SK-N-SH (cell line): ENCODE data around the gene TSC22D1. TPM values are rescaled to one million over a fixed set of nuclear protein-coding genes. Genes with fewer than 3 reads are reported as not detected.

Experiments
- CTCF ChIA-PET: fragments of 300-600, 350-600 bp; formaldehyde crosslinking; extraction: SDS; loops from one replicate; lab custom pipeline; 2021; lab: Yijun Ruan, JAX
- POLR2A ChIA-PET: fragments of 350-600 bp; sonication (Branson Sonifier 250); formaldehyde crosslinking; extraction: SDS; loops from one replicate; lab custom pipeline; 2020; ENCODE audit warnings: antibody characterized with exemption, inconsistent platforms; lab: Yijun Ruan, JAX
- DNase-seq: peaks from one replicate; pipeline ENCODE4 v3.0.0; 2012
- H2AFZ ChIP-seq: fragments of 200-600 bp; sonication (generic); 2 replicates; pipeline ENCODE4 v1.8.1; 2016; ENCODE audit warnings: antibody characterized with exemption, mild to moderate bottlenecking, low read depth
- H3F3A ChIP-seq: fragments of 200-600 bp; sonication (generic); replicated peaks from 2 replicates; pipeline ENCODE3; 2016; ENCODE audit warnings: antibody characterized with exemption, mild to moderate bottlenecking; ENCODE audit not compliant: insufficient read depth
- H3K27ac ChIP-seq, 2 experiments: fragments of 200-500 bp in 1 of 2; fragments of 200-600 bp in 1 of 2; sonication (Bioruptor generic) in 1 of 2; sonication (generic), shearing (Covaris generic) in 1 of 2; 2 replicates each; pipeline versions ENCODE4 v1.5.1 to v1.6.1; 2014 to 2016; ENCODE audit warnings: low read depth in 2 of 2, inconsistent platforms in 1 of 2, low read length in 1 of 2, mild to moderate bottlenecking in 1 of 2, mixed read lengths in 1 of 2
- H3K27me3 ChIP-seq: fragments of 200-600 bp; sonication (generic), shearing (Covaris generic); 2 replicates; pipeline ENCODE4 v1.6.1; 2016; ENCODE audit warnings: mixed run types; ENCODE audit not compliant: insufficient read depth
- H3K36me3 ChIP-seq, 2 experiments: fragments of 200-500 bp in 1 of 2; fragments of 200-600 bp in 1 of 2; sonication (Bioruptor generic) in 1 of 2; sonication (generic) in 1 of 2; replicated peaks in 1 of 2; 2 replicates each; pipeline versions ENCODE3 to v1.5.1; 2014 to 2016; ENCODE audit warnings: low read length in 1 of 2, mild to moderate bottlenecking in 1 of 2; ENCODE audit not compliant: insufficient read depth in 2 of 2, control insufficient read depth in 1 of 2
- H3K4me1 ChIP-seq, 2 experiments: fragments of 200-500 bp in 1 of 2; fragments of 200-600 bp in 1 of 2; sonication (Bioruptor generic) in 1 of 2; sonication (generic), shearing (Covaris generic) in 1 of 2; 2 replicates each; pipeline versions ENCODE4 v1.5.1 to v1.6.1; 2014 to 2016; ENCODE audit warnings: low read depth in 1 of 2, low read length in 1 of 2, mixed run types in 1 of 2; ENCODE audit not compliant: insufficient read depth in 2 of 2, control insufficient read depth in 1 of 2
- H3K4me2 ChIP-seq: fragments of 200-600 bp; sonication (generic), shearing (Covaris generic); 2 replicates; pipeline ENCODE4 v1.6.1; 2017; ENCODE audit warnings: mixed run types
- H3K4me3 ChIP-seq, 2 experiments: fragments of 200-500 bp in 1 of 2; fragments of 200-600 bp in 1 of 2; sonication (Bioruptor generic) in 1 of 2; sonication (generic), shearing (Covaris generic) in 1 of 2; 2 replicates each; pipeline versions ENCODE4 v1.5.1 to v1.8.1; 2014 to 2016; ENCODE audit warnings: low read depth in 2 of 2, inconsistent platforms in 1 of 2, low read length in 1 of 2, mild to moderate bottlenecking in 1 of 2, mixed read lengths in 1 of 2, moderate library complexity in 1 of 2
- H3K79me2 ChIP-seq: fragments of 200-600 bp; sonication (generic); 2 replicates; pipeline ENCODE4 v1.8.1; 2017; ENCODE audit warnings: mild to moderate bottlenecking; ENCODE audit not compliant: insufficient read depth
- H3K9ac ChIP-seq: fragments of 200-600 bp; sonication (generic); 2 replicates; pipeline ENCODE4 v1.6.1; 2017; ENCODE audit warnings: mixed run types
- H3K9me2 ChIP-seq: fragments of 200-600 bp; sonication (generic); 2 replicates; pipeline ENCODE4 v1.6.1; 2017; ENCODE audit warnings: mixed run types
- H3K9me3 ChIP-seq: fragments of 200-600 bp; sonication (generic); 2 replicates; pipeline ENCODE4 v1.6.1; 2017; ENCODE audit warnings: mixed run types, mild to moderate bottlenecking, moderate library complexity
- H4K20me1 ChIP-seq: fragments of 200-600 bp; sonication (generic); 2 replicates; pipeline ENCODE4 v1.6.1; 2017; ENCODE audit warnings: mild to moderate bottlenecking, mixed run types; ENCODE audit not compliant: insufficient read depth
- EP300 ChIP-seq, 2 experiments: IDR thresholded peaks; 2 replicates each; pipeline versions ENCODE4 v1.4.0 to v1.6.1; 2012; ENCODE audit warnings: borderline replicate concordance in 1 of 2, low read depth in 1 of 2, low read length in 1 of 2
- EZH2phosphoT487 ChIP-seq: fragments of 200-600 bp; sonication (generic); IDR thresholded peaks from 2 replicates; pipeline ENCODE4 v1.6.1; 2017; ENCODE audit warnings: low read depth, mixed run types, mild to moderate bottlenecking, antibody characterized with exemption, moderate library complexity, borderline replicate concordance
- FOXJ3 ChIP-seq: sonication (generic); formaldehyde crosslinking; IDR thresholded peaks from 2 replicates; pipeline ENCODE4 v1.5.1; 2020; ENCODE audit warnings: mild to moderate bottlenecking, missing genetic modification reagents
- FOXM1 ChIP-seq: IDR thresholded peaks from 2 replicates; pipeline ENCODE4 v1.4.0; 2012; ENCODE audit warnings: low read depth, mild to moderate bottlenecking
- IRF3 ChIP-seq: fragments of 150-350 bp; IDR thresholded peaks from 2 replicates; pipeline ENCODE4 v1.6.1; 2016; ENCODE audit warnings: mild to moderate bottlenecking, low read depth, low read length
- JUND ChIP-seq: IDR thresholded peaks from 2 replicates; pipeline ENCODE4 v1.4.0; 2012
- MAX ChIP-seq: IDR thresholded peaks from 2 replicates; pipeline ENCODE4 v1.4.0; 2012; ENCODE audit warnings: low read depth
- PBX3 ChIP-seq: IDR thresholded peaks from 2 replicates; pipeline ENCODE4; 2012
- POLR2AphosphoS5 ChIP-seq: IDR thresholded peaks from 2 replicates; pipeline ENCODE4 v1.6.1; 2012; ENCODE audit warnings: low read depth, low read length
- RAD21 ChIP-seq: IDR thresholded peaks from 2 replicates; pipeline ENCODE4 v1.6.1; 2012; ENCODE audit warnings: mild to moderate bottlenecking, low read length
- RCOR1 ChIP-seq: fragments of 150-350 bp; IDR thresholded peaks from 2 replicates; pipeline ENCODE4 v1.6.1; 2017; ENCODE audit warnings: antibody characterized with exemption, low read length
- REST ChIP-seq: IDR thresholded peaks from 2 replicates; pipeline ENCODE4 v1.6.1; 2012; ENCODE audit warnings: mild to moderate bottlenecking, low read depth, low read length, moderate library complexity
- RFX5 ChIP-seq: IDR thresholded peaks from 2 replicates; pipeline ENCODE4 v1.6.1; 2012; ENCODE audit warnings: mild to moderate bottlenecking, improper control_type of control experiment, low read length
- RXRA ChIP-seq: IDR thresholded peaks from 2 replicates; pipeline ENCODE4 v1.4.0; 2012; ENCODE audit warnings: low read depth, mild to moderate bottlenecking, borderline replicate concordance
- SMC3 ChIP-seq: IDR thresholded peaks from 2 replicates; pipeline ENCODE4 v1.6.1; 2012; ENCODE audit warnings: low read depth, low read length, improper control_type of control experiment
- TAF1 ChIP-seq: IDR thresholded peaks from 2 replicates; pipeline ENCODE4 v1.6.1; 2012; ENCODE audit warnings: low read depth, mild to moderate bottlenecking, low read length, moderate library complexity, borderline replicate concordance
- TCF12 ChIP-seq: IDR thresholded peaks from 2 replicates; pipeline ENCODE4 v1.4.0; 2012
- TEAD4 ChIP-seq: IDR thresholded peaks from 2 replicates; pipeline ENCODE4 v1.4.0; 2012; ENCODE audit warnings: mild to moderate bottlenecking, borderline replicate concordance; ENCODE audit not compliant: insufficient read depth
- USF1 ChIP-seq: IDR thresholded peaks from 2 replicates; pipeline ENCODE4 v1.4.0; 2012; ENCODE audit warnings: low read depth, borderline replicate concordance
- YY1 ChIP-seq: IDR thresholded peaks from 2 replicates; pipeline ENCODE4 v1.4.0; 2012; ENCODE audit warnings: low read depth, mild to moderate bottlenecking
- ZBTB33 ChIP-seq: IDR thresholded peaks from 2 replicates; pipeline ENCODE4 v1.4.0; 2012; ENCODE audit warnings: low read depth, borderline replicate concordance
- WGBS: methylation state at CpG from one replicate; pipeline ENCODE4 v1.1.6; 2017; ENCODE audit warnings: low lambda C conversion rate; 5-methylcytosine and 5-hydroxymethylcytosine counted together
- polyA plus RNA-seq, 3 experiments: library from polyadenylated mRNA; depleted of rRNA; stranded (reverse); fragments of >200 nt; gene quantifications; 2 replicates each; pipeline ENCODE4 v1.2.3, GENCODE V29; 2012

TSC22D1 gene
- polyA plus RNA-seq, 1 of the 3 experiments (the other 2 are of a cell fraction) = 137 TPM

GRCh38 chr13:44409595-44409994 lies 166.5 kb downstream of the TSC22D1 start:
- TF ChIP-seq RCOR1 (no peak), RXRA (no peak), EP300 (IDR thresholded peaks at IDR 0.05; ENCODE audit: borderline replicate concordance in 1 of 2, low read depth in 1 of 2, low read length in 1 of 2) (no peak), IRF3 (no peak), RFX5 (no peak), TEAD4 (no peak), YY1 (no peak), MAX (no peak), FOXJ3 (CRISPR knock-in tag) (no peak), SMC3 (no peak), POLR2AphosphoS5 (no peak), USF1 (no peak), PBX3 (no peak), FOXM1 (no peak)
- ChIA-PET CTCF (interaction anchor here (1.4 kb wide), 1 partner anchor 11 kb away, joined by 4 read pairs; no protein-coding TSS in a partner anchor), POLR2A (no interaction called here)
- Histone ChIP-seq H3F3A (no peaks in the 10 kb centered on the region), H2AFZ (no peak overlapping the region), H3K79me2 (no peaks in the 10 kb centered on the region), H3K36me3 (no peaks in the 10 kb centered on the region), H3K9ac (no peak overlapping the region), H3K4me1 (peaks cover 0 to 12% of the 10 kb centered on the region in 2 experiments; a peak in 1 of 4 replicates), H3K4me3 (no peak overlapping the region), H3K9me3 (no peaks in the 10 kb centered on the region), H4K20me1 (no peaks in the 10 kb centered on the region), H3K4me2 (no peak overlapping the region), H3K9me2 (no peaks in the 10 kb centered on the region), H3K27me3 (no peaks in the 10 kb centered on the region), H3K27ac (no peak overlapping the region)
- no peak for DNase-seq
- whole genome bisulfite sequencing = 93% methylated on average over 3 of the region's 4 CpGs

- Histone ChIP-seq H3K27me3 (no peaks in the 10 kb centered on the region), H3K4me3 (no peak overlapping the region), H2AFZ (no peak overlapping the region), H3K27ac (no peak overlapping the region), H3K79me2 (no peaks in the 10 kb centered on the region), H3K4me2 (no peak overlapping the region), H3K4me1 (peaks cover 0 to 29% of the 10 kb centered on the region in 2 experiments; a peak in 2 of 4 replicates), H4K20me1 (no peaks in the 10 kb centered on the region), H3K36me3 (no peaks in the 10 kb centered on the region), H3K9ac (no peak overlapping the region), H3K9me3 (no peaks in the 10 kb centered on the region), H3K9me2 (no peaks in the 10 kb centered on the region), H3F3A (no peaks in the 10 kb centered on the region)
- WGBS = 97% methylated on average over 6 of the region's 7 CpGs
- no peak for DNase-seq
- CTCF ChIA-PET = no interaction called here
- POLR2A ChIA-PET = interaction anchor here (1.1 kb wide), 1 partner anchor 28 kb away, joined by 3 read pairs; no protein-coding TSS in a partner anchor
- TF ChIP-seq REST (no peak), EZH2phosphoT487 (no peak), RAD21 (no peak), JUND (no peak), TCF12 (no peak), RFX5 (no peak), RXRA (no peak), ZBTB33 (no peak), TEAD4 (no peak), TAF1 (no peak)
Observed at GRCh38 chr13:44407891-44408290, 168.2 kb downstream of the TSC22D1 start.
